MG63 (cell line): ENCODE results near the gene LILRB2. TPM values are rescaled to one million over a fixed set of nuclear protein-coding genes. Genes with fewer than 3 reads are reported as not detected.
A peak's percentile ranks its signal among the peaks of the same experiment; 100 is the strongest.
"Not testable (repeated sequence)": the region's sequence is repeated elsewhere in the genome, so short reads cannot be mapped to it uniquely, and the experiment has no call there.

Experiments
- DNase-seq: peaks from one replicate; pipeline ENCODE4 v3.0.0-alpha.2; 2020
- H3K27me3 ChIP-seq: fragments of 250-450 bp; sonication (Bioruptor Pico); 2 replicates; pipeline ENCODE4 v1.5.1; 2020; ENCODE audit warnings: mild to moderate bottlenecking, moderate library complexity
- H3K36me3 ChIP-seq: fragments of 250-450 bp; sonication (Bioruptor Pico); 2 replicates; pipeline ENCODE4 v1.5.1; 2020; ENCODE audit warnings: mild to moderate bottlenecking, moderate library complexity
- H3K4me3 ChIP-seq: fragments of 250-450 bp; sonication (Bioruptor Pico); 2 replicates; pipeline ENCODE4 v1.5.1; 2020; ENCODE audit warnings: mild to moderate bottlenecking, moderate library complexity
- H3K9me3 ChIP-seq: fragments of 250-450 bp; sonication (Bioruptor Pico); 2 replicates; pipeline ENCODE4 v1.5.1; 2020; ENCODE audit warnings: mild to moderate bottlenecking, moderate library complexity
- total RNA-seq: library from RNA; depleted of rRNA; stranded (reverse); fragments of >200 nt; shearing (Covaris generic); gene quantifications from 2 replicates; pipeline ENCODE4 v1.2.3, GENCODE V29; 2014; ENCODE audit warnings: low replicate concordance; rRNA removed

Gene LILRB2
- total RNA-seq, 1 experiment from 2014 or later: not detected

GRCh38 chr19:54239491-54240371, 41.2 kb downstream of the LILRB2 start:
- not testable (repeated sequence) for H3K36me3 ChIP-seq, H3K27me3 ChIP-seq, DNase-seq, H3K9me3 ChIP-seq, H3K4me3 ChIP-seq

GRCh38 chr19:54233941-54234340, 47.0 kb downstream of the LILRB2 start:
- no peak overlapping the region for H3K4me3 ChIP-seq
- no peak for DNase-seq
- H3K27me3 ChIP-seq: peaks cover 12% of the 10 kb centered on the region
- H3K9me3 ChIP-seq: peaks cover 4% of the 10 kb centered on the region; the same call in 1 of the 2 replicates
- no peaks in the 10 kb centered on the region for H3K36me3 ChIP-seq

- H3K4me3 ChIP-seq: no peak overlapping the region
- H3K36me3 ChIP-seq: no peaks in the 10 kb centered on the region
- peak; percentile 70 for DNase-seq
Observed at GRCh38 chr19:54231077-54231931, 49.6 kb downstream of the LILRB2 start.

GRCh38 chr19:54230031-54230430, 50.9 kb downstream of the LILRB2 start:
- Histone ChIP-seq H3K36me3 (no peaks in the 10 kb centered on the region), H3K9me3 (peaks cover 15% of the 10 kb centered on the region), H3K4me3 (no peak overlapping the region), H3K27me3 (peaks cover 15% of the 10 kb centered on the region)
- no peak for DNase-seq

More at GRCh38 chr19:54231077-54231931, 49.6 kb downstream of the LILRB2 start:
- peaks cover 15% of the 10 kb centered on the region for H3K9me3 ChIP-seq
- H3K27me3 ChIP-seq: peaks cover 10% of the 10 kb centered on the region

- DNase-seq: no peak
- Histone ChIP-seq H3K36me3 (no peaks in the 10 kb centered on the region), H3K9me3 (peaks cover 15% of the 10 kb centered on the region), H3K27me3 (peaks cover 14% of the 10 kb centered on the region), H3K4me3 (no peak overlapping the region)
Observed at GRCh38 chr19:54229146-54229545, 51.8 kb downstream of the LILRB2 start.

GRCh38 chr19:54224619-54225018, 56.3 kb downstream of the LILRB2 start:
- Histone ChIP-seq H3K9me3 (peaks cover 13% of the 10 kb centered on the region), H3K27me3 (peaks cover 15% of the 10 kb centered on the region)
- H3K4me3 ChIP-seq, DNase-seq, H3K36me3 ChIP-seq: not testable (repeated sequence)

GRCh38 chr19:54223937-54224281, 57.0 kb downstream of the LILRB2 start:
- H3K36me3 ChIP-seq, H3K4me3 ChIP-seq, DNase-seq: not testable (repeated sequence)
- peaks cover 15% of the 10 kb centered on the region for H3K27me3 ChIP-seq
- H3K9me3 ChIP-seq: peaks cover 11% of the 10 kb centered on the region

Other genes starting within 250 kb of the LILRB2 start
- not detected in 2 replicates for gene VSTM1, start 217.2 kb downstream of the LILRB2 start, total RNA-seq
- gene TARM1, start 199.7 kb downstream of the LILRB2 start, total RNA-seq: not detected in 2 replicates
- gene OSCAR, start 180.3 kb downstream of the LILRB2 start, total RNA-seq: not detected in 2 replicates
- 4.8 and 23.1 TPM in 2 replicates for gene NDUFA3, start 178.3 kb downstream of the LILRB2 start, total RNA-seq
- 23.9 and 36.5 TPM in 2 replicates for gene TFPT, start 165.5 kb downstream of the LILRB2 start, total RNA-seq
- gene PRPF31, start 165.4 kb downstream of the LILRB2 start, total RNA-seq: 88.3 and 112 TPM in 2 replicates
- gene CNOT3, start 143.3 kb downstream of the LILRB2 start, total RNA-seq: 9.0 and 38.0 TPM in 2 replicates
- 11.1 and 18.2 TPM in 2 replicates for gene LENG1, start 121.4 kb downstream of the LILRB2 start, total RNA-seq
- gene TMC4, start 108.0 kb downstream of the LILRB2 start, total RNA-seq: not detected in 2 replicates
- 15.7 and 43.2 TPM in 2 replicates for gene MBOAT7, start 91.5 kb downstream of the LILRB2 start, total RNA-seq
- gene TSEN34, start 89.8 kb downstream of the LILRB2 start, total RNA-seq: 68.7 and 103 TPM in 2 replicates
- gene RPS9, start 80.3 kb downstream of the LILRB2 start, total RNA-seq: 3,013 and 3,637 TPM in 2 replicates
- gene LILRB3, start 58.1 kb downstream of the LILRB2 start, total RNA-seq: not detected in 2 replicates
- gene LILRA6, start 38.3 kb downstream of the LILRB2 start, total RNA-seq: not detected in 2 replicates
- not detected in 2 replicates for gene LILRB5, start 23.8 kb downstream of the LILRB2 start, total RNA-seq
- gene LILRA5, start 32.1 kb upstream of the LILRB2 start, total RNA-seq: not detected in 2 replicates
- gene LILRA4, start 58.1 kb upstream of the LILRB2 start, total RNA-seq: not detected in 2 replicates
- gene LAIR1, start 83.8 kb upstream of the LILRB2 start, total RNA-seq: not detected in 2 replicates
- not detected in 2 replicates for gene TTYH1, start 134.4 kb upstream of the LILRB2 start, total RNA-seq
- gene LENG8, start 168.1 kb upstream of the LILRB2 start, total RNA-seq: 5.2 and 6.6 TPM in 2 replicates
- 8.6 and 12.4 TPM in 2 replicates for gene LENG9, start 182.7 kb upstream of the LILRB2 start, total RNA-seq
- gene CDC42EP5, start 192.2 kb upstream of the LILRB2 start, total RNA-seq: 4.1 and 10.1 TPM in 2 replicates
- not detected in 2 replicates for gene LAIR2, start 221.7 kb upstream of the LILRB2 start, total RNA-seq